Endothelial cell (in vitro differentiated cells): ENCODE data around the gene OPN4. TPM values are rescaled to one million over a fixed set of nuclear protein-coding genes. Genes with fewer than 3 reads are reported as not detected.

ENCODE experiments used
- DNase-seq: peaks from one replicate; pipeline ENCODE4 v3.0.0; 2021; ENCODE audit warnings: low spot score
- H3K27ac Mint-ChIP-seq: one replicate; pipeline ENCODE4 v1.8.0; 2021; ENCODE audit warnings: mixed read lengths, inconsistent platforms; ENCODE audit not compliant: unreplicated experiment
- H3K27me3 Mint-ChIP-seq: one replicate; pipeline ENCODE4 v1.8.0; 2021; ENCODE audit warnings: mild to moderate bottlenecking, moderate library complexity, mixed read lengths, inconsistent platforms; ENCODE audit not compliant: unreplicated experiment
- H3K36me3 Mint-ChIP-seq: one replicate; pipeline ENCODE4 v1.8.0; 2021; ENCODE audit warnings: mild to moderate bottlenecking, low read depth, mixed read lengths, inconsistent platforms; ENCODE audit not compliant: unreplicated experiment
- H3K4me1 Mint-ChIP-seq: one replicate; pipeline ENCODE4 v1.8.0; 2021; ENCODE audit warnings: mild to moderate bottlenecking, mixed read lengths, inconsistent platforms; ENCODE audit not compliant: unreplicated experiment
- H3K4me3 Mint-ChIP-seq: one replicate; pipeline ENCODE4 v1.8.0; 2021; ENCODE audit warnings: mild to moderate bottlenecking, mixed read lengths, inconsistent platforms; ENCODE audit not compliant: unreplicated experiment
- H3K9me3 Mint-ChIP-seq: one replicate; pipeline ENCODE4 v1.8.0; 2021; ENCODE audit warnings: mixed read lengths, inconsistent platforms; ENCODE audit not compliant: unreplicated experiment
- total RNA-seq: library from RNA; stranded (reverse); fragmentation: NEBNext Ultra II Directional; extraction: Animal tissue kit (Norgen Biotek cat#: 25700); gene quantifications from one replicate; pipeline ENCODE4 v1.2.1, GENCODE V29; 2021; ENCODE audit not compliant: unreplicated experiment
- TF ChIP-seq, protein P1 (sequence below): fragments of 200-600 bp; sonication (generic); IDR thresholded peaks from one replicate; pipeline ENCODE4 v1.5.0; 2021; ENCODE audit warnings: antibody characterized with exemption; ENCODE audit not compliant: unreplicated experiment

OPN4 gene
- total RNA-seq, 1 donor from 2014 or later = not detected

DNA sequence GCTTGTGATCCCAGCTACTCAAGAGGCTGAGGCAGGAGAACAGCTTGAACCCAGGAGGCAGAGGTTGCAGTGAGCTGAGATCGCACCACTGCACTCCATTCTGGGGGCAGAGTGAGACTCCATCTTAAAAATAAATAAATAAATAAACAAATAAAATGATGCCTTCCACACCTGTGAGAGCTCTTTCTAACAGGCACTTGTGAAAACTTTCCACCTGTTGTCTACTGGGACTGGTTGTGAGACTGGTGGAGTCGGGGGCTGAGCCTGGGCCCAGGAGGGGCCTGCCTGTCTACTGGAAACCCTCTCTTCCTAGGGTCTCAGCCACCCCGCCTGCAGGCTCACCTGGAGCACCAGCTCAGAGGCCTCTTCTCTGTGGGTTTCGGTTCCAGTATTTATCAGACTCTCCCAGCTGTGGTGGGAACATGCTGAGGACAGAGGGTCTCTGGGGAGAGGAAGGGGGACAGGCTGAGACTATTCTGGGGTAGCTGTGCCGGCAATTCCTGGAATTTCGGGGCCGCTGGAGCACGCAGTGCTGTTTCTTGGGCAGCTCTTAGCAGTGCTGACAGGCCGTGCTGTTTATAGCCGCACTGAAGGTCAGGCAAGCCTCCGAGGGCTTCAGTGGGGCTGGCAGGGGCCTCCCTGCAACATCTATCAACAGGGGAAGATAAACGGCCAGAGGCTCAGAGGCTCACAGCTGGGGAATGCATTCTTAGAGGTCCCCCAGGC, 17.8 kb downstream of the OPN4 start:
- Mint-ChIP-seq H3K27ac (no peak overlapping the region), H3K4me1 (peaks cover 7% of the 10 kb centered on the region), H3K27me3 (peaks cover 9% of the 10 kb centered on the region), H3K4me3 (no peak overlapping the region), H3K36me3 (no peaks in the 10 kb centered on the region), H3K9me3 (no peaks in the 10 kb centered on the region)
- TF ChIP-seq, protein P1, sequence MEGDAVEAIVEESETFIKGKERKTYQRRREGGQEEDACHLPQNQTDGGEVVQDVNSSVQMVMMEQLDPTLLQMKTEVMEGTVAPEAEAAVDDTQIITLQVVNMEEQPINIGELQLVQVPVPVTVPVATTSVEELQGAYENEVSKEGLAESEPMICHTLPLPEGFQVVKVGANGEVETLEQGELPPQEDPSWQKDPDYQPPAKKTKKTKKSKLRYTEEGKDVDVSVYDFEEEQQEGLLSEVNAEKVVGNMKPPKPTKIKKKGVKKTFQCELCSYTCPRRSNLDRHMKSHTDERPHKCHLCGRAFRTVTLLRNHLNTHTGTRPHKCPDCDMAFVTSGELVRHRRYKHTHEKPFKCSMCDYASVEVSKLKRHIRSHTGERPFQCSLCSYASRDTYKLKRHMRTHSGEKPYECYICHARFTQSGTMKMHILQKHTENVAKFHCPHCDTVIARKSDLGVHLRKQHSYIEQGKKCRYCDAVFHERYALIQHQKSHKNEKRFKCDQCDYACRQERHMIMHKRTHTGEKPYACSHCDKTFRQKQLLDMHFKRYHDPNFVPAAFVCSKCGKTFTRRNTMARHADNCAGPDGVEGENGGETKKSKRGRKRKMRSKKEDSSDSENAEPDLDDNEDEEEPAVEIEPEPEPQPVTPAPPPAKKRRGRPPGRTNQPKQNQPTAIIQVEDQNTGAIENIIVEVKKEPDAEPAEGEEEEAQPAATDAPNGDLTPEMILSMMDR = no peak
- DNase-seq = no peak

DNA sequence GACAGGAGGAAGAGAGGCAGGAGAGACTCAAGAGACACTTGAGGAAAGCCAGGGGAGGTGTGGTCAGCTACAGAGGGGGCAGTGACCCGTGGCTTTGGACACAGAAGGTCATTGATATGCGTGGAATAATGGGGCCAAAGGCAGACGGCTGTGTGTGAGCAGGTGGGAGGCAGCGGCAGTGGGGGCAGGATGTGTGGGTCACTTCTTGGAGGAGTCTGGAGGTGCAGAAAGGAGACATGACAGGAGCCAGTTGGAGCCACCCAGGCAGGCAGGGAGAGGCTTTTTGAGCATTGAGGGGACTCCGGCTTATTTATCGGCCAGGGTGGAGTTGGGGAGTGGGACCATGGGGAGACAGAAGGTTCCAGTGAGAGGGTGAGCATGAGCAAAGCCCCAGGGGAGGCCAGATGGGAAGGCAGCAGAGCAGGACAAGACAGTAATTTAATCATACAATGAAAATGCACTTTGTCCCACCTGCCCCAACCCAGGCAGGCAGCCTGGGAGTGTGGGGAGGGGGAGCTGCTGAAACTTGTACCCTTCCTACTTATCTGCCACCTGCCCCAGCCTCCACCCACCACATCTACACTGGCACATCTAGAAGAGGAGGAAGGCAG, 19.0 kb downstream of the OPN4 start:
- Mint-ChIP-seq H3K27ac (no peak overlapping the region), H3K4me3 (no peak overlapping the region), H3K27me3 (peaks cover 7% of the 10 kb centered on the region), H3K36me3 (no peaks in the 10 kb centered on the region), H3K9me3 (no peaks in the 10 kb centered on the region), H3K4me1 (peaks cover 7% of the 10 kb centered on the region)
- TF ChIP-seq, protein P1 = no peak
- no peak for DNase-seq

DNA sequence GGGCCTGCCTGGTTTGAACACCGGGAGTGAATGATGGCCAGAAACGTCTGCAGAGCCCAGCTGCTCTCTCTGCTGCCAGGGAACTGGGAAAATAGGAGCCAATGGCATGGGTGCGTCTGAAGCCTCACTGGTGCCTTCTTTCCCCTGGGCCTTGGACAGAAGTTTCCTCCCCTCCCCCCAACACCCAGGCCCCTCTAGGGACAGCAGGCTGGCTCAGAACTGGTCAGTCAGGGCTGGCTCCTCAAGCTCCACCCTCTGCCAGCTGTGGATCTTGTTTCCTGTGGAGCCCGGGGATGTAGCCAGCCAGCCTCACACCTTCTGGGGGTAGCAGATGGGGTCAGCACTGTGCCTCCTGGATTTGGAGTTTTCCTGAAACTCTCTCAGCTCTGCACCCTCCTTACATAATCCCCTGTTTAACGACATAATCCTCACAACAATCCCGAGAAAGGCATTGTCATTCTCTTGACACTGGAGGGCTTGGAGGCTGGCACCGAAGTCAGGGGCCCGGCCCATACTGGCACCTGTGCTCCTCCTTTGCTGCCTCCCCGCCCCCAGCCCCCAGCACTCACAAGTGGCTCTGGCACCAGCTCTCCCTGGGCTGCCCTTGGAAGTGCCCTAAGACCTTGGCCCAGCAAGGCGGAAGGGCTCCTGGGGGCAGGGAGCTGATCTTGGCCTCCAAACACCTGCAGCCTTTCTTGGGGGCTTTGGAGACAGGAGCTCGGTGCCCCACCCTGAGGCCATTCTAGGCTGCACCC, 19.7 kb downstream of the OPN4 start:
- Mint-ChIP-seq H3K9me3 (no peaks in the 10 kb centered on the region), H3K36me3 (no peaks in the 10 kb centered on the region), H3K27ac (no peak overlapping the region), H3K27me3 (peaks cover 7% of the 10 kb centered on the region), H3K4me3 (no peak overlapping the region), H3K4me1 (peaks cover 7% of the 10 kb centered on the region)
- DNase-seq = no peak
- TF ChIP-seq, protein P1 = no peak

DNA sequence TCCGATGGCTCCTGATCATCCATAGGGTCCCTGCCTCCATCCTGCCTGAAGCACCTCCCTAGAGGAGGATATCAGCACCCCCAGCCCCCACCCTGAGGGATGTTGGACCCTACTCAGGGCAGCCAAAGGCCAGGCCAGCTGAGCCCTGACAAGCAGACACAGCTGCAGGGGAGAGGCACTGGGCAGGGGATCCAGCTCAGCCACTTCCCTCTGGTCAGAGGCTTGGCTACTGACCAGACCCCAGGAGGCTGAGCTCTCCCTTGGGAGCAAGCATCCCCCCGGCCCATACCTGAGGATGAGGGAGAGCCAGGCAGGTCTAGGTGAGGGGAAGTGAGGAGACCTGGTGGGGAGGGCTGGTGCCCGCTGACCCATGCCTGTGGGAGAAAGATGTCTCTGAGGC, 20.6 kb downstream of the OPN4 start:
- Mint-ChIP-seq H3K4me1 (peaks cover 7% of the 10 kb centered on the region), H3K27me3 (peaks cover 8% of the 10 kb centered on the region), H3K27ac (no peak overlapping the region), H3K4me3 (no peak overlapping the region), H3K36me3 (no peaks in the 10 kb centered on the region), H3K9me3 (no peaks in the 10 kb centered on the region)
- TF ChIP-seq, protein P1 = no peak
- DNase-seq = no peak

DNA sequence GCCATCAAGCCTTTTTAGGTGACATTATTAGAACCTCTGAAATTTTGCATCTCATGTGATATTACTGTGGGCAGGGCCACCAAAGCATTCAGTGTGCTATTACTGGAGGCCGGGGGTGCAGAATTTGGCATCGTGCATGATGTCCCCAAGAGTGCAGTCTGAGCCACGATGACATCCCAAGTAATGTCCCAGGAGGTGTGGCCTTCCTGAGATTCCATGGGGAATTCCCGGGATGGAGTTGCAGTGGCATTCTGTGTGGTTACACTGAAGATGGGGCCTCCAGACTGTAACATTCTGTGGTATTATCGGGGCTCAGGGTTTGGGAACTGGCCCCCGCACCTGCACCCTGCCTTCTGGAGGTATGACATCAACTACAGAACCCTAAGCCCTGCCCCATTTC, 23.0 kb downstream of the OPN4 start:
- TF ChIP-seq, protein P1 = no peak
- Mint-ChIP-seq H3K27me3 (peaks cover 10% of the 10 kb centered on the region), H3K4me3 (no peak overlapping the region), H3K36me3 (no peaks in the 10 kb centered on the region), H3K4me1 (peaks cover 7% of the 10 kb centered on the region), H3K9me3 (no peaks in the 10 kb centered on the region), H3K27ac (no peak overlapping the region)
- DNase-seq = no peak
